A549 treated with CpdA at 1 μM for 4 hours (cell line): ENCODE results near the gene EIF4EBP3. TPM values are rescaled to one million over a fixed set of nuclear protein-coding genes. Genes with fewer than 3 reads are reported as not detected.

Experiments
- total RNA-seq: library from RNA; stranded (reverse); fragments of 200-300 nt; extraction: Qiagen RNA extraction; gene quantifications from 5 replicates; pipeline ENCODE4 v1.2.3, GENCODE V29; 2022; ENCODE audit warnings: low read depth

The EIF4EBP3 gene
- 1.3 to 5.0 TPM (median 2.1 TPM) in 5 replicates for total RNA-seq

DNA sequence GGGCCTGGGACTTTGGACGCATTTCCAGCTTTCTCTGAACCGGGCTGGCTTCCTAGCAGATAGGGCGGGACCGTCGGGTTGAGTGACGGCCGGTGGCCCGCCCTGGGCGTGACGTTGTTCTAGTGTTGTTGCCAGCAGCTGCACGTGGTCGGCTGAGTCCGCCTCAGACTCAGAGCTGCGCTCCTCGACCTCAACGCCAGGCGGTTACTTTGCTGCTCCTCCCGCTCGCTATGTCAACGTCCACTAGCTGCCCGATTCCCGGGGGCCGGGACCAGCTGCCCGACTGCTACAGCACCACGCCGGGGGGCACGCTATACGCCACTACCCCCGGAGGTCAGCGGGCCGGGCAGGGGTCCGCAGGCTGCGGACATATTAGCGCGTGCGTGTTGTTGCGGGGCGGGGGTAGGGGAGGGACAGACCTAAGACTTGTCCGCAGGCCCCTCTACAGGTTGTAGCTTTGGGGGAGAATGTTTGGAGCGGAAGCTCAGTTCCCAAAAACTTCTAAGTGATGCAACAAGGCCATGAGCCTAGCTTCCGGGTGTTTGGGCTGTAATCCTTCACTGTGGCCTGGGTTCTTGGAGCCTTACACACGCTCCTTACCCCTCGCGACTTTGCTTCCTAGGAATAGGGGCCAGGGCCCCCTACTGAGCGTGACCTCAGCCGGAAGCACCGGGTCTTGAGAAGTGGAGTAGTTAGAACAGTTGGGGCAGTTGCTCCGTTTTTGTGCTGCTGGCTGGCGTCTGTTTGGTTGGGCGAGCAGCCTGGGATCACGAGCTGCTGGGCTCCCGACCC lies at the start of gene EIF4EBP3:
Gene EIF4EBP3, plus strand, starts transcription at position 155 of the 792 bp plus-strand sequence. Its CDS starts 76 bp downstream, at position 231.

DNA sequence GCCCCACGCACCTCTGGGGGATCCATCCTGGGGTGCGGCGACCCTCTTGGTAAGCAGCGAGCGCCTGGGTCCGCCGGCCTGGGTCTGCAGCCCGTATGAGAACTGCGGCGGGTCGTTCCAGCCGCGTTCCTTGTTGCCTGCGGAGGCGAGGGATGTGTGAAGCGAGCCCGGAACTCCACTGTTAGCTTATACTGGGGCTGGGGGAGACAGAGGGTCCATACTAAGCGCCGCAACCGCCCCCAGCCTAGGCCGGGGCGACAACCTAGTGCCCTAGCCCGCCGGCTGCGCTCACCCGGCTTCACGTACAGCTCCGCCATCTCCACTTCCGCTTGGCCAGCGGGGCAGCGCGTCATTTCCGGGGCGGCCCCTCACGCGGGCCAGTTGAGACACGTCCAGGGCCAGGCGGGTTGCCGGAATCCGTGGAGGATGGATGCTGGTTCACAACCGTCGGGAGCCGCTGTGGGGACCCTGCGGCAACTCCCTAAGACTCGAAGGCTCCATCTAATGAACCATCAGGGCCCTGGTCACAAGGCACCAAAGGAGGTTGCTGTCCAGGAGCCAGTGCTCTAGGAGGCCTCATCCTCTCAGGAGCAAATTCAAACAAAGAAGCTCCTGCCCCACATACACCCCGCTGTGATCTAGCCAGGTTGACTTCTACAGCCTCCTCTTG lies 9.8 kb downstream of the EIF4EBP3 start, which contains the start of gene SRA1:
Gene SRA1, minus strand, starts transcription at position 338 of the 670 bp plus-strand sequence. Its CDS starts 21 bp downstream, at position 317.

DNA sequence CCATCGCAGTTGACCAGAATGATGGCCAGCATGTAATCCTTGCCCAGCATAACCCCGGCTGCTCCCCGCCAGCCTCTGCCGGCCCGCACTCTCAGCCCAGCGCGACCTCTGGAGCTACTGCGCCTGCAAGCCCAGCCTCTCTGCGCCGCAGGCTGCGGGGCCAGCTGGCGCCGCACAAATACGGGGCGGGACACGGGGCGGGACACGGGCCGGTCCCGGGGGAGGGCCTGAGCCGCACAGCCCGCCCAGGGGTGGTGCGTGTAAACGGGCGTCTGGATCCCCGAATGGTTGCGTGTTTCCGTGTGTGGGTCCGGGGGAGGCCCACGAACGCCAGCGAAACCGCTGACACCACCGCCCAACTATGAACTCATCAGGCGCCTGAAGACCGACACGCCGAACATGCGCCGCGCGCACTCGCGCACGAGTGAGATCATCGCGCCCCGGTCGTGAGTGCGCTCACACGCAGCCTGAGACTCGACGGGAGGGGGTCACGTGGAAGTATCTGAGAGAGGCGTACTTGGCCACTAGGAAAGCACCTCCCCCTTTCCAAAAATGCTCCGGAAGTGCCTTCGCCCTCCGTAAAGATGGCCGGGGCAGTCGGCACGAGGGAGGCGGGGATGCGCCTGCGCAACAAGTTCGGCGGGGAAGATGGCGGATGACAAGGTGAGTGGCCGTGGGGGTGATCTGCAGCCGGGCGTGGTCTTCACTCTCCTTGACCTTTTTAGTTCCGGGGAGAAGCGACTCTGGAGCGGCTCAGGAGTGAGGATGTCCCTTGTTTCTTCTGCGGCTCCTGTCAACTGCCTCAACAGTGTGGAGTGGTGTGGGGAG lies 16.9 kb downstream of the EIF4EBP3 start, which contains the start of the genes APBB3 and SLC35A4:
Gene APBB3, minus strand, starts transcription at position 403 of the 828 bp plus-strand sequence. Its CDS starts 353 bp downstream, at position 50.
Gene SLC35A4, plus strand, starts transcription at position 633 of the 828 bp plus-strand sequence. CDS start 2,342 bp downstream, outside the sequence.

Other genes with a start within 250 kb of the EIF4EBP3 start
- gene PFDN1, start 244.6 kb upstream of the EIF4EBP3 start, total RNA-seq = 91.1 to 135 TPM (median 93.0 TPM) in 5 replicates
- gene HBEGF, start 201.1 kb upstream of the EIF4EBP3 start, total RNA-seq = 6.5 to 7.8 TPM (median 7.5 TPM) in 5 replicates
- gene SLC4A9, start 187.5 kb upstream of the EIF4EBP3 start, total RNA-seq = 0.01 TPM in 1 of 5 replicates, not detected in the others
- gene ANKHD1, start 145.8 kb upstream of the EIF4EBP3 start, total RNA-seq = 42.8 to 60.9 TPM (median 50.4 TPM) in 5 replicates
- gene SRA1, start 9.8 kb downstream of the EIF4EBP3 start, total RNA-seq = 37.6 to 53.3 TPM (median 45.8 TPM) in 5 replicates
- gene APBB3, start 16.9 kb downstream of the EIF4EBP3 start, total RNA-seq = 4.9 to 7.7 TPM (median 6.0 TPM) in 5 replicates
- 74.7 to 85.5 TPM (median 78.4 TPM) in 5 replicates for gene SLC35A4, start 17.2 kb downstream of the EIF4EBP3 start, total RNA-seq
- 3.6 to 5.6 TPM (median 4.4 TPM) in 5 replicates for gene CD14, start 85.5 kb downstream of the EIF4EBP3 start, total RNA-seq
- gene TMCO6, start 91.8 kb downstream of the EIF4EBP3 start, total RNA-seq = 9.6 to 15.1 TPM (median 13.0 TPM) in 5 replicates
- gene NDUFA2, start 100.0 kb downstream of the EIF4EBP3 start, total RNA-seq = 108 to 128 TPM (median 123 TPM) in 5 replicates
- 94.9 to 140 TPM (median 98.2 TPM) in 5 replicates for gene IK, start 100.2 kb downstream of the EIF4EBP3 start, total RNA-seq
- gene WDR55, start 117.2 kb downstream of the EIF4EBP3 start, total RNA-seq = 29.2 to 32.4 TPM (median 29.6 TPM) in 5 replicates
- 0.47 to 1.0 TPM (median 0.82 TPM) in 5 replicates for gene DND1, start 125.9 kb downstream of the EIF4EBP3 start, total RNA-seq
- 81.3 to 85.6 TPM (median 83.4 TPM) in 5 replicates for gene HARS1, start 143.7 kb downstream of the EIF4EBP3 start, total RNA-seq
- 34.5 to 44.5 TPM (median 38.9 TPM) in 5 replicates for gene HARS2, start 143.8 kb downstream of the EIF4EBP3 start, total RNA-seq
- gene ZMAT2, start 152.8 kb downstream of the EIF4EBP3 start, total RNA-seq = 81.8 to 121 TPM (median 90.3 TPM) in 5 replicates
- 0.12 to 0.23 TPM (median 0.21 TPM) in 5 replicates for gene PCDHA1, start 238.5 kb downstream of the EIF4EBP3 start, total RNA-seq
- gene PCDHA2, start 247.2 kb downstream of the EIF4EBP3 start, total RNA-seq = 0.03 to 0.10 TPM (median 0.05 TPM) in 5 replicates